ENCODE data around the gene LARGE1. TPM values are rescaled to one million over a fixed set of nuclear protein-coding genes. Genes with fewer than 3 reads are reported as not detected.
A peak's percentile ranks its signal among the peaks of the same experiment; 100 is the strongest.

The LARGE1 gene
- total and polyA plus RNA-seq, 2 experiments from 2014 or later, result 21.2 to 23.6 TPM

GRCh38 chr22:33381531-33382406 is 538.5 kb downstream of the LARGE1 start:
- no peak overlapping the region for H2AFZ ChIP-seq
- no peaks in the 10 kb centered on the region for H3K9me2 ChIP-seq (replicated peaks; ENCODE audit: insufficient read depth)
- no peak overlapping the region for H3K4me3 ChIP-seq
- no peak overlapping the region for H3K4me2 ChIP-seq
- H3K9me3 ChIP-seq (ENCODE audit: low read depth), result peaks cover 6% of the 10 kb centered on the region
- H3K27me3 ChIP-seq, result no peaks in the 10 kb centered on the region
- peak overlapping the region; percentile 41 for H3K27ac ChIP-seq
- no peaks in the 10 kb centered on the region for H3K4me1 ChIP-seq (ENCODE audit: insufficient read depth)
- H4K20me1 ChIP-seq (ENCODE audit: insufficient read depth, poor library complexity, severe bottlenecking), result no peaks in the 10 kb centered on the region
- no peaks in the 10 kb centered on the region for H3K36me3 ChIP-seq (replicated peaks; ENCODE audit: insufficient read depth, low read depth)
- no peak for TF ChIP-seq EZH2 (IDR thresholded peaks at IDR 0.05; ENCODE audit: borderline replicate concordance)
- no peak for TF ChIP-seq EZH2phosphoT487 (IDR thresholded peaks at IDR 0.05; ENCODE audit: low read depth, severe bottlenecking, unreplicated experiment)
- no peak for TF ChIP-seq CTCF (IDR thresholded peaks at IDR 0.05; ENCODE audit: poor library complexity)
- DNase-seq (ENCODE audit: low spot score), result no peak
- H3K79me2 ChIP-seq, result no peaks in the 10 kb centered on the region
- 66% methylated on average over 10 of the region's 10 CpGs for WGBS (ENCODE audit: low lambda C conversion rate, missing lambda C conversion rate)

GRCh38 chr22:33380789-33381530 is 539.3 kb downstream of the LARGE1 start:
- H3K27me3 ChIP-seq, result no peaks in the 10 kb centered on the region
- H3K4me2 ChIP-seq, result no peak overlapping the region
- peaks cover 3% of the 10 kb centered on the region for H3K36me3 ChIP-seq (replicated peaks; ENCODE audit: insufficient read depth, low read depth)
- peak; percentile 12 for DNase-seq (ENCODE audit: low spot score)
- no peaks in the 10 kb centered on the region for H3K79me2 ChIP-seq
- H3K27ac ChIP-seq, result peak overlapping the region; percentile 41
- H3K4me1 ChIP-seq (ENCODE audit: insufficient read depth), result no peaks in the 10 kb centered on the region
- no peak overlapping the region for H2AFZ ChIP-seq
- H3K4me3 ChIP-seq, result no peak overlapping the region
- H3K9me2 ChIP-seq (replicated peaks; ENCODE audit: insufficient read depth), result no peaks in the 10 kb centered on the region
- peaks cover 6% of the 10 kb centered on the region for H3K9me3 ChIP-seq (ENCODE audit: low read depth)
- no peak for TF ChIP-seq EZH2phosphoT487 (IDR thresholded peaks at IDR 0.05; ENCODE audit: low read depth, severe bottlenecking, unreplicated experiment)
- TF ChIP-seq CTCF (IDR thresholded peaks at IDR 0.05; ENCODE audit: poor library complexity), result no peak
- no peak for TF ChIP-seq EZH2 (IDR thresholded peaks at IDR 0.05; ENCODE audit: borderline replicate concordance)
- no peaks in the 10 kb centered on the region for H4K20me1 ChIP-seq (ENCODE audit: insufficient read depth, poor library complexity, severe bottlenecking)
- 89% methylated on average over 4 of the region's 4 CpGs for WGBS (ENCODE audit: low lambda C conversion rate, missing lambda C conversion rate)

- 91% methylated on average over 2 of the region's 2 CpGs for WGBS (ENCODE audit: low lambda C conversion rate, missing lambda C conversion rate)
- H2AFZ ChIP-seq, result no peak overlapping the region
- H3K27me3 ChIP-seq, result no peaks in the 10 kb centered on the region
- H3K36me3 ChIP-seq (replicated peaks; ENCODE audit: insufficient read depth, low read depth), result peaks cover 4% of the 10 kb centered on the region
- peaks cover 6% of the 10 kb centered on the region for H3K9me3 ChIP-seq (ENCODE audit: low read depth)
- no peaks in the 10 kb centered on the region for H3K4me1 ChIP-seq (ENCODE audit: insufficient read depth)
- H3K4me2 ChIP-seq, result no peak overlapping the region
- no peaks in the 10 kb centered on the region for H3K79me2 ChIP-seq
- H3K4me3 ChIP-seq, result no peak overlapping the region
- no peak overlapping the region for H3K27ac ChIP-seq
- no peaks in the 10 kb centered on the region for H4K20me1 ChIP-seq (ENCODE audit: insufficient read depth, poor library complexity, severe bottlenecking)
- TF ChIP-seq CTCF (IDR thresholded peaks at IDR 0.05; ENCODE audit: poor library complexity) (no peak), EZH2phosphoT487 (IDR thresholded peaks at IDR 0.05; ENCODE audit: low read depth, severe bottlenecking, unreplicated experiment) (no peak), EZH2 (IDR thresholded peaks at IDR 0.05; ENCODE audit: borderline replicate concordance) (no peak)
- no peaks in the 10 kb centered on the region for H3K9me2 ChIP-seq (replicated peaks; ENCODE audit: insufficient read depth)
- DNase-seq (ENCODE audit: low spot score), result no peak
Measured at GRCh38 chr22:33379836-33380235, 540.4 kb downstream of the LARGE1 start.

Data from hepatocyte (in vitro differentiated cells).